GM18868 (cell line): Measurements from ENCODE around the gene RPN1.
"Not testable (repeated sequence)": the region's sequence is repeated elsewhere in the genome, so short reads cannot be mapped to it uniquely, and the experiment has no call there.

ENCODE experiments used
- ATAC-seq: cut with Tn5 transposase; IDR thresholded peaks from one replicate; pipeline ENCODE4 v1.9.1; 2021; ENCODE audit warnings: mild to moderate bottlenecking, moderate library complexity; ENCODE audit not compliant: unreplicated experiment

RPN1 gene

GRCh38 chr3:128650096-128651050 lies at the start of gene RPN1:
TSS of gene RPN1 (minus strand) at chr3:128650818. CDS start at chr3:128650800, 18 bp downstream.
- ATAC-seq: peak; percentile 96

- ATAC-seq: no peak
Observed at GRCh38 chr3:128698211-128699047, 47.8 kb upstream of the RPN1 start.

GRCh38 chr3:128697341-128697740 lies 46.7 kb upstream of the RPN1 start:
- ATAC-seq: no peak

GRCh38 chr3:128693696-128694095 lies 43.1 kb upstream of the RPN1 start:
- no peak for ATAC-seq

- ATAC-seq: no peak
Observed at GRCh38 chr3:128689060-128689459, 38.4 kb upstream of the RPN1 start.

GRCh38 chr3:128686465-128686864 lies 35.8 kb upstream of the RPN1 start:
- no peak for ATAC-seq

GRCh38 chr3:128684986-128685726 lies 34.5 kb upstream of the RPN1 start:
- ATAC-seq: no peak

- ATAC-seq: no peak
Observed at GRCh38 chr3:128683957-128684356, 33.3 kb upstream of the RPN1 start.

GRCh38 chr3:128681369-128681829 lies 30.8 kb upstream of the RPN1 start:
- ATAC-seq: no peak

- peak; percentile 95 for ATAC-seq
Observed at GRCh38 chr3:128680603-128681368, 30.2 kb upstream of the RPN1 start.

- ATAC-seq: no peak
Observed at GRCh38 chr3:128679338-128679737, 28.7 kb upstream of the RPN1 start.

GRCh38 chr3:128675802-128676201 lies 25.2 kb upstream of the RPN1 start:
- not testable (repeated sequence) for ATAC-seq

- ATAC-seq: no peak
Observed at GRCh38 chr3:128674161-128674784, 23.7 kb upstream of the RPN1 start.

- no peak for ATAC-seq
Observed at GRCh38 chr3:128667641-128668040, 17.0 kb upstream of the RPN1 start.

GRCh38 chr3:128665362-128666021 lies 14.9 kb upstream of the RPN1 start:
- no peak for ATAC-seq

GRCh38 chr3:128663151-128663550 lies 12.5 kb upstream of the RPN1 start:
- no peak for ATAC-seq

- no peak for ATAC-seq
Observed at GRCh38 chr3:128655531-128655930, 4.9 kb upstream of the RPN1 start.

GRCh38 chr3:128653993-128654805 lies 3.6 kb upstream of the RPN1 start:
- ATAC-seq: not testable (repeated sequence)
